ENCODE results near the gene ATF6.

GRCh38 chr1:161956930-161957329, 190.8 kb downstream of the ATF6 start:
- no peak for TF ChIP-seq CTCF (IDR thresholded peaks at IDR 0.05)
- no peak for TF ChIP-seq POLR2A (IDR thresholded peaks at IDR 0.05)
